ENCODE results near the gene TMEM192.
"Not testable (repeated sequence)": the region's sequence is repeated elsewhere in the genome, so short reads cannot be mapped to it uniquely, and the experiment has no call there.

The TMEM192 gene

DNA sequence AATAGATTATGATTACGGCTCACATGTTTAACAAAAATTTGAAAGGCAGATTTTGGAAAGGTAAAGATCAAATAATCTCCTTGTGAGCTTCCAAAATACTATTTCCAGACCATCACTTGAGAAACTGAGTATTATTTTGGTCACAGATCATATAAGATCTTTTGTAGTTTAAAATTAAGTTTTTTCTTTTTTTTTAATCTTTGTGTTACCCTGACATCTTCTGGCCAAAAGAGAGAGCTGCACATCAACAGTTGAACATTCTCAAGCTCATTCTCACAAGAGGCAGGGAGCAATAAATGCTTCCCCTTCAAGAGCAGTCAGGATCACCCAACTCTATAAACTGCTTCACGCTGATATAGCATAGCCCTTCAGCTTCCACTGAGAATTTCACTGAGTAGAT is 15.9 kb downstream of the TMEM192 start:
- Histone ChIP-seq H3K4me2 (ENCODE audit: low read length) (no peak overlapping the region), H3K4me3 (ENCODE audit: low read depth, low read length, poor library complexity, severe bottlenecking) (no peak overlapping the region), H3K79me2 (ENCODE audit: insufficient read depth, low read length) (no peaks in the 10 kb centered on the region), H4K20me1 (ENCODE audit: insufficient read depth, low read length) (no peaks in the 10 kb centered on the region), H2AFZ (ENCODE audit: low read length) (no peak overlapping the region), H3K27me3 (ENCODE audit: insufficient read depth, low read length) (no peaks in the 10 kb centered on the region), H3F3A (ENCODE audit: insufficient read depth, low read length) (no peaks in the 10 kb centered on the region), H3K36me3 (ENCODE audit: insufficient read depth, low read length) (peaks cover 20% of the 10 kb centered on the region), H3K27ac (ENCODE audit: low read depth, low read length, poor library complexity, severe bottlenecking) (no peak overlapping the region), H3K4me1 (ENCODE audit: insufficient read depth, low read length, severe bottlenecking) (no peaks in the 10 kb centered on the region), H3K9me2 (ENCODE audit: low read depth, low read length) (no peaks in the 10 kb centered on the region), H3K9ac (ENCODE audit: low read length) (no peak overlapping the region), H3K9me3 (ENCODE audit: low read length) (no peaks in the 10 kb centered on the region)
- no peak for TF ChIP-seq EZH2 (IDR thresholded peaks at IDR 0.05; ENCODE audit: borderline replicate concordance, low read length)
- TF ChIP-seq, protein P1, sequence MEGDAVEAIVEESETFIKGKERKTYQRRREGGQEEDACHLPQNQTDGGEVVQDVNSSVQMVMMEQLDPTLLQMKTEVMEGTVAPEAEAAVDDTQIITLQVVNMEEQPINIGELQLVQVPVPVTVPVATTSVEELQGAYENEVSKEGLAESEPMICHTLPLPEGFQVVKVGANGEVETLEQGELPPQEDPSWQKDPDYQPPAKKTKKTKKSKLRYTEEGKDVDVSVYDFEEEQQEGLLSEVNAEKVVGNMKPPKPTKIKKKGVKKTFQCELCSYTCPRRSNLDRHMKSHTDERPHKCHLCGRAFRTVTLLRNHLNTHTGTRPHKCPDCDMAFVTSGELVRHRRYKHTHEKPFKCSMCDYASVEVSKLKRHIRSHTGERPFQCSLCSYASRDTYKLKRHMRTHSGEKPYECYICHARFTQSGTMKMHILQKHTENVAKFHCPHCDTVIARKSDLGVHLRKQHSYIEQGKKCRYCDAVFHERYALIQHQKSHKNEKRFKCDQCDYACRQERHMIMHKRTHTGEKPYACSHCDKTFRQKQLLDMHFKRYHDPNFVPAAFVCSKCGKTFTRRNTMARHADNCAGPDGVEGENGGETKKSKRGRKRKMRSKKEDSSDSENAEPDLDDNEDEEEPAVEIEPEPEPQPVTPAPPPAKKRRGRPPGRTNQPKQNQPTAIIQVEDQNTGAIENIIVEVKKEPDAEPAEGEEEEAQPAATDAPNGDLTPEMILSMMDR (IDR thresholded peaks at IDR 0.05; ENCODE audit: low read length): peak; percentile 49

DNA sequence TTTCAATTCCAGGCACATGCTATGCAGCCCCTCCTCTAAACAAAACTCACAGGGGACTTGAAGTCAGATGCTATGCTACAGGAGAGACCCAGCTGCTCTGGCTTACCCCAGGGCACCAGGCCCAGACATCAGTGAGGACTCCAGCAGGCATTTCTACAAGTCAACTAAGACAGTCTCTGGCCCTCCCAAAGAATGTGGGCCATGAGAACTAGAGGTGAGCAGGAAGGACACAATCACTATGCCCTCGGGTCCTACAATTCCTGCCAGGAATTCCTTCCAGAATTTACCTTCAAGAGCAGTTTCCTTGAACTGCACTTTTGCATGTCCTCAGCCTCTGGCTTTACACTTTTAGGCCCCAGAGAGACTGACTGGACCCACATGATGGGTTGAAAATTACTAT is 17.4 kb downstream of the TMEM192 start:
- no peaks in the 10 kb centered on the region for H4K20me1 ChIP-seq (ENCODE audit: insufficient read depth, low read length)
- no peak overlapping the region for H3K9ac ChIP-seq (ENCODE audit: low read length)
- H2AFZ ChIP-seq (ENCODE audit: low read length): no peak overlapping the region
- no peaks in the 10 kb centered on the region for H3K4me1 ChIP-seq (ENCODE audit: insufficient read depth, low read length, severe bottlenecking)
- no peaks in the 10 kb centered on the region for H3K9me3 ChIP-seq (ENCODE audit: low read length)
- H3K27me3 ChIP-seq (ENCODE audit: insufficient read depth, low read length): no peaks in the 10 kb centered on the region
- H3K27ac ChIP-seq (ENCODE audit: low read depth, low read length, poor library complexity, severe bottlenecking): no peak overlapping the region
- no peaks in the 10 kb centered on the region for H3K79me2 ChIP-seq (ENCODE audit: insufficient read depth, low read length)
- no peak overlapping the region for H3K4me2 ChIP-seq (ENCODE audit: low read length)
- no peaks in the 10 kb centered on the region for H3F3A ChIP-seq (ENCODE audit: insufficient read depth, low read length)
- TF ChIP-seq EZH2 (IDR thresholded peaks at IDR 0.05; ENCODE audit: borderline replicate concordance, low read length): no peak
- TF ChIP-seq, protein P1 (IDR thresholded peaks at IDR 0.05; ENCODE audit: low read length): no peak
- H3K36me3 ChIP-seq (ENCODE audit: insufficient read depth, low read length): peaks cover 22% of the 10 kb centered on the region; the same call in 1 of the 2 replicates
- H3K4me3 ChIP-seq (ENCODE audit: low read depth, low read length, poor library complexity, severe bottlenecking): no peak overlapping the region
- no peaks in the 10 kb centered on the region for H3K9me2 ChIP-seq (ENCODE audit: low read depth, low read length)

DNA sequence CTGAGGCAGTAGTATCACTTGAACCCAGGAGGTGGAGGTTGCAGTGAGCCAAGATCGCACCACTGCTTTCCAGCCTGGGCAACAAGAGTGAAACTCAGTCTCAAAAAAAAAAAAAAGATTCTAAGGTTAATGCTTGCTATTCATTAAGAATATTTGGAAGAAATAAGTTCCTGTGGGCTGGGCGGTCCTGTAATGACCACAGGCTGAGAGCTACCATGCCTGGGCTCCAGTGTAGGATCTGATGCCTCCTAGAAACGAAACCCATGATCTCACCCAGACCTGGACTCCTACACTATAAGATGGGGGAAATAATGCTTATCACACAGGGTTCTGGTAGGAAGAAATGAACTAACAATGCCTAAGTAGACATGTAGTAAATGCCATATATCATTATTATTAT is 17.8 kb downstream of the TMEM192 start:
- Histone ChIP-seq H2AFZ (ENCODE audit: low read length) (no peak overlapping the region), H3K4me3 (ENCODE audit: low read depth, low read length, poor library complexity, severe bottlenecking) (no peak overlapping the region), H3K79me2 (ENCODE audit: insufficient read depth, low read length) (no peaks in the 10 kb centered on the region), H3K9ac (ENCODE audit: low read length) (no peak overlapping the region), H3K9me2 (ENCODE audit: low read depth, low read length) (no peaks in the 10 kb centered on the region), H3K4me2 (ENCODE audit: low read length) (no peak overlapping the region), H3K9me3 (ENCODE audit: low read length) (no peaks in the 10 kb centered on the region), H3K27ac (ENCODE audit: low read depth, low read length, poor library complexity, severe bottlenecking) (no peak overlapping the region), H3K4me1 (ENCODE audit: insufficient read depth, low read length, severe bottlenecking) (no peaks in the 10 kb centered on the region), H3K36me3 (ENCODE audit: insufficient read depth, low read length) (peaks cover 22% of the 10 kb centered on the region; the same call in 1 of the 2 replicates), H3F3A (ENCODE audit: insufficient read depth, low read length) (no peaks in the 10 kb centered on the region), H4K20me1 (ENCODE audit: insufficient read depth, low read length) (no peaks in the 10 kb centered on the region), H3K27me3 (ENCODE audit: insufficient read depth, low read length) (no peaks in the 10 kb centered on the region)
- TF ChIP-seq, protein P1 (IDR thresholded peaks at IDR 0.05; ENCODE audit: low read length): no peak
- no peak for TF ChIP-seq EZH2 (IDR thresholded peaks at IDR 0.05; ENCODE audit: borderline replicate concordance, low read length)

DNA sequence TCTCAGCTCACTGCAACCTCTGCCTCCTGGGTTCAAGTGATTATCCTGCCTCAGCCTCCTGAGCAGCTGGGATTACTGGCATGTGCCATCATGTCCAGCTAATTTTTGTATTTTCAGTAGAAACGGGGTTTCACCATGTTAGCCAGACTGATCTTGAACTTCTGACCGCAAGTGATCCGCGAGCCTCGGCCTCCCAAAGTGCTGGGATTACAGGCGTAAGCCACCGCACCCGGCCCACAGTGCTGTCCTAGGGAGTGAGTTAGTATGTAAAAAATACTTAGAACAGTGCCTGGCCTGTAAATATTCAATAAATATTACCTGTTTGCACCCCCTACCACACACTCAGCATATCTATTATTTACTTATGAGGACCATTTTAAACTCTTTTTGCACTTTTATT is 20.5 kb downstream of the TMEM192 start:
- not testable (repeated sequence) for H3K4me1 ChIP-seq (ENCODE audit: insufficient read depth, low read length, severe bottlenecking); H3K4me2 ChIP-seq (ENCODE audit: low read length); H3K9ac ChIP-seq (ENCODE audit: low read length); H3K27me3 ChIP-seq (ENCODE audit: insufficient read depth, low read length); H4K20me1 ChIP-seq (ENCODE audit: insufficient read depth, low read length); H3K79me2 ChIP-seq (ENCODE audit: insufficient read depth, low read length); H3F3A ChIP-seq (ENCODE audit: insufficient read depth, low read length); H3K9me3 ChIP-seq (ENCODE audit: low read length); H3K27ac ChIP-seq (ENCODE audit: low read depth, low read length, poor library complexity, severe bottlenecking); H3K9me2 ChIP-seq (ENCODE audit: low read depth, low read length); H2AFZ ChIP-seq (ENCODE audit: low read length); H3K4me3 ChIP-seq (ENCODE audit: low read depth, low read length, poor library complexity, severe bottlenecking)
- H3K36me3 ChIP-seq (ENCODE audit: insufficient read depth, low read length): peaks cover 27% of the 10 kb centered on the region

Data from OCI-LY1 (cell line).